Hippocampal formation (tissue), 2 donors: Measurements from ENCODE around the gene TRAF3.

Experiments
- DNase-seq, 2 donors: peaks; one replicate each; lab custom pipeline; 2025; lab: John Stamatoyannopoulos, UW

TRAF3 gene

GRCh38 chr14:102776761-102777710 is at the start of gene TRAF3:
TSS of gene TRAF3 (plus strand) at chr14:102777449. CDS start at chr14:102870202, 92,753 bp downstream.
- DNase-seq, result peak in 1 of 2 donors; percentile 51

GRCh38 chr14:102728501-102728900 is 48.7 kb upstream of the TRAF3 start:
- DNase-seq, result peak in 1 of 2 donors; percentile 35

- no peak for DNase-seq
These were observed 48.0 kb upstream of the TRAF3 start for GRCh38 chr14:102729268-102729667.

- DNase-seq, result no peak
These were observed 47.4 kb upstream of the TRAF3 start for GRCh38 chr14:102729825-102730224.

GRCh38 chr14:102731101-102731870 is 46.0 kb upstream of the TRAF3 start:
- no peak for DNase-seq

- no peak for DNase-seq
These were observed 45.1 kb upstream of the TRAF3 start for GRCh38 chr14:102731871-102732800.

GRCh38 chr14:102732924-102733323 is 44.3 kb upstream of the TRAF3 start:
- no peak for DNase-seq

GRCh38 chr14:102733326-102733725 is 43.9 kb upstream of the TRAF3 start:
- DNase-seq, result no peak

- DNase-seq, result no peak
These were observed 42.8 kb upstream of the TRAF3 start for GRCh38 chr14:102734436-102734835.

GRCh38 chr14:102736956-102737355 is 40.3 kb upstream of the TRAF3 start:
- no peak for DNase-seq

GRCh38 chr14:102737402-102738372 is 39.6 kb upstream of the TRAF3 start:
- DNase-seq, result no peak

GRCh38 chr14:102738373-102739189 is 38.7 kb upstream of the TRAF3 start:
- DNase-seq, result no peak

- no peak for DNase-seq
These were observed 38.1 kb upstream of the TRAF3 start for GRCh38 chr14:102739190-102739469.

GRCh38 chr14:102746634-102747438 is 30.4 kb upstream of the TRAF3 start:
- DNase-seq, result no peak

GRCh38 chr14:102748806-102749205 is 28.4 kb upstream of the TRAF3 start:
- DNase-seq, result no peak

- DNase-seq, result no peak
These were observed 27.6 kb upstream of the TRAF3 start for GRCh38 chr14:102749393-102750305.

- no peak for DNase-seq
These were observed 26.9 kb upstream of the TRAF3 start for GRCh38 chr14:102750376-102750775.

- DNase-seq, result no peak
These were observed 26.2 kb upstream of the TRAF3 start for GRCh38 chr14:102751088-102751487.
